ENCODE data around the gene WDR33. TPM values are rescaled to one million over a fixed set of nuclear protein-coding genes. Genes with fewer than 3 reads are reported as not detected.

The WDR33 gene
- total and polyA plus RNA-seq, 9 of the 15 experiments (the other 6 are each of a cell fraction or from before 2014, with no cell fraction given): 24.2 to 57.4 (median 38.4) TPM

DNA sequence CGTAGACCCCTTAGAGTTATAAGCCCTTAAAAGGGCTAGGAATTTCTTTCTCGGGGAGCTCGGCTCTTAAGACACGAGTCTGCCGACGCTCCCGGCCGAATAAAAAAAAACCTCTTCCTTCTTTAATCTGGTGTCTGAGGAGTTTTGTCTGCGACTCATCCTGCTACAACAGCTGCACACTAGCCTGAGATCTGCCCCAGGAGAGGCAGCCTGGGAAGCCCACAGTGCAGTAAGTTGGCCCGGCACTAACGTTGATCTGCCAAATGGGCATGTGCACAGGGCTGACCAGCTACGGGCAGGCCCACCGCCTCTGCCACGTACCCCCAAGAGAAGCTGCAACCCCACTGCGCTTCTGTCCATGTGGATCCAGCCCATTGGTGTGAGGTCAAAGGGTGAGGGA is 127.2 kb downstream of the WDR33 start (continued):
- TF ChIP-seq HLTF (IDR thresholded peaks at IDR 0.05): no peak
- no peak for TF ChIP-seq HDAC3 (IDR thresholded peaks at IDR 0.05; ENCODE audit: borderline replicate concordance, partially characterized antibody)
- no peak for TF ChIP-seq ZNF707 (CRISPR knock-in tag; conservative IDR thresholded peaks at IDR 0.05)
- TF ChIP-seq CHCHD3 (CRISPR knock-in tag; IDR thresholded peaks at IDR 0.05): no peak
- no peak for TF ChIP-seq ZNF184 (CRISPR knock-in tag; IDR thresholded peaks at IDR 0.05)
- TF ChIP-seq ZNF316 (IDR thresholded peaks at IDR 0.05): no peak

DNA sequence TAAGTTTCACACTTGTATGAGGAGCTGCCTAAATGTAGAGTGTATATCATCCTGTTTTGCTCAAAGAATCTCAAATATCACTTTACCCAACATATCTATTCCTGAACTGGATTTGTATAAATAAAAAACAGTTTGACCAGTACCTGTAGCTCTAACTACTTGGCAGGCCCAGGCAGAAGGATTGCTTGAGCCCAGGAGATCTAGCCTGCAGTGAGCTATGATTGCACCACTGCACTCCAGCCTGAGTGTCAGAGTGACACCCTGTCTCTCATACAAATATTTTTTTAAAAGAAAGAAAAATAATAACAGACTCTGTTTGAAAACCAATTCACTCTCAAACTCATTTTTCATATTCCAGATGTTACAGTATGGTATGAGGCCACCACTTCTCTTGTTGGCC is 127.9 kb downstream of the WDR33 start:
- no peak for ATAC-seq
- DNase-seq (ENCODE audit: extremely low read depth in 1 of 4, low spot score in 3 of 4): no peak
- intact Hi-C loops (cut with micrococcal nuclease) (no loop called here), in situ Hi-C loops (cut with MboI) (no loop called here)
- H4K20me1 ChIP-seq (replicated peaks; ENCODE audit: control insufficient read depth, insufficient read depth, low read length): peaks cover 6% of the 10 kb centered on the region; the same call in 1 of the 2 replicates
- FAIRE-seq: no peak
- H3K36me3 ChIP-seq (ENCODE audit: control insufficient read depth, insufficient read depth, low read length): no peaks in the 10 kb centered on the region
- H3K4me2 ChIP-seq (ENCODE audit: insufficient read depth, low read length): no peak overlapping the region
- TF ChIP-seq, protein P1, sequence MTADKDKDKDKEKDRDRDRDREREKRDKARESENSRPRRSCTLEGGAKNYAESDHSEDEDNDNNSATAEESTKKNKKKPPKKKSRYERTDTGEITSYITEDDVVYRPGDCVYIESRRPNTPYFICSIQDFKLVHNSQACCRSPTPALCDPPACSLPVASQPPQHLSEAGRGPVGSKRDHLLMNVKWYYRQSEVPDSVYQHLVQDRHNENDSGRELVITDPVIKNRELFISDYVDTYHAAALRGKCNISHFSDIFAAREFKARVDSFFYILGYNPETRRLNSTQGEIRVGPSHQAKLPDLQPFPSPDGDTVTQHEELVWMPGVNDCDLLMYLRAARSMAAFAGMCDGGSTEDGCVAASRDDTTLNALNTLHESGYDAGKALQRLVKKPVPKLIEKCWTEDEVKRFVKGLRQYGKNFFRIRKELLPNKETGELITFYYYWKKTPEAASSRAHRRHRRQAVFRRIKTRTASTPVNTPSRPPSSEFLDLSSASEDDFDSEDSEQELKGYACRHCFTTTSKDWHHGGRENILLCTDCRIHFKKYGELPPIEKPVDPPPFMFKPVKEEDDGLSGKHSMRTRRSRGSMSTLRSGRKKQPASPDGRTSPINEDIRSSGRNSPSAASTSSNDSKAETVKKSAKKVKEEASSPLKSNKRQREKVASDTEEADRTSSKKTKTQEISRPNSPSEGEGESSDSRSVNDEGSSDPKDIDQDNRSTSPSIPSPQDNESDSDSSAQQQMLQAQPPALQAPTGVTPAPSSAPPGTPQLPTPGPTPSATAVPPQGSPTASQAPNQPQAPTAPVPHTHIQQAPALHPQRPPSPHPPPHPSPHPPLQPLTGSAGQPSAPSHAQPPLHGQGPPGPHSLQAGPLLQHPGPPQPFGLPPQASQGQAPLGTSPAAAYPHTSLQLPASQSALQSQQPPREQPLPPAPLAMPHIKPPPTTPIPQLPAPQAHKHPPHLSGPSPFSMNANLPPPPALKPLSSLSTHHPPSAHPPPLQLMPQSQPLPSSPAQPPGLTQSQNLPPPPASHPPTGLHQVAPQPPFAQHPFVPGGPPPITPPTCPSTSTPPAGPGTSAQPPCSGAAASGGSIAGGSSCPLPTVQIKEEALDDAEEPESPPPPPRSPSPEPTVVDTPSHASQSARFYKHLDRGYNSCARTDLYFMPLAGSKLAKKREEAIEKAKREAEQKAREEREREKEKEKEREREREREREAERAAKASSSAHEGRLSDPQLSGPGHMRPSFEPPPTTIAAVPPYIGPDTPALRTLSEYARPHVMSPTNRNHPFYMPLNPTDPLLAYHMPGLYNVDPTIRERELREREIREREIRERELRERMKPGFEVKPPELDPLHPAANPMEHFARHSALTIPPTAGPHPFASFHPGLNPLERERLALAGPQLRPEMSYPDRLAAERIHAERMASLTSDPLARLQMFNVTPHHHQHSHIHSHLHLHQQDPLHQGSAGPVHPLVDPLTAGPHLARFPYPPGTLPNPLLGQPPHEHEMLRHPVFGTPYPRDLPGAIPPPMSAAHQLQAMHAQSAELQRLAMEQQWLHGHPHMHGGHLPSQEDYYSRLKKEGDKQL (CRISPR knock-in tag; IDR thresholded peaks at IDR 0.05; ENCODE audit: borderline replicate concordance): no peak
- TF ChIP-seq STAT5B (CRISPR knock-in tag; IDR thresholded peaks at IDR 0.05) (no peak), ZNF347 (CRISPR knock-in tag; IDR thresholded peaks at IDR 0.05; ENCODE audit: low read depth) (no peak), SIN3B (IDR thresholded peaks at IDR 0.05; ENCODE audit: low read depth) (no peak)
- H3K27ac ChIP-seq (ENCODE audit: extremely low read depth, low read depth, low read length): no peak overlapping the region
- POLR2A ChIA-PET: interaction anchor here (0.6 kb wide), 2 partner anchors 33 to 132 kb away, joined by 4 read pairs; no protein-coding TSS in a partner anchor
- no TSS peak for BruUV-seq (replicated peaks)
- H3K4me3 ChIP-seq: no peak overlapping the region
- no peak overlapping the region for H2AFZ ChIP-seq (ENCODE audit: low read depth, low read length)
- peaks cover 0 to 11% of the 10 kb centered on the region in 2 experiments; a peak in 3 of 5 replicates for H3K4me1 ChIP-seq (replicated peaks in 1 of 2; ENCODE audit: control insufficient read depth in 2 of 2, insufficient read depth in 2 of 2, low read length in 2 of 2)
- no peaks in the 10 kb centered on the region for H3K9me1 ChIP-seq (ENCODE audit: control insufficient read depth, insufficient read depth, low read length)
- CTCF ChIA-PET (ENCODE audit: low intra/inter-chr PET ratio): no interaction called here
- H3K9me3 ChIP-seq (replicated peaks; ENCODE audit: control insufficient read depth, insufficient read depth, low read depth, low read length): no peaks in the 10 kb centered on the region
- H3K79me2 ChIP-seq (ENCODE audit: control insufficient read depth, insufficient read depth, low read length): no peaks in the 10 kb centered on the region
- H3K9ac ChIP-seq (ENCODE audit: insufficient read depth in 1 of 2, low read depth in 2 of 2, low read length in 2 of 2): no peak overlapping the region
- H3K27me3 ChIP-seq (ENCODE audit: control insufficient read depth in 2 of 2, insufficient read depth in 2 of 2, low read length in 2 of 2): peaks cover 24 to 52% of the 10 kb centered on the region in 2 experiments
